ENCODE measurements around the gene IQUB.
"Not testable (repeated sequence)": the region's sequence is repeated elsewhere in the genome, so short reads cannot be mapped to it uniquely, and the experiment has no call there.

Gene IQUB

GRCh38 chr7:123534383-123535260 lies at the start of gene IQUB:
IQUB (minus strand) TSS chr7:123534595; CDS start chr7:123512340, 22,255 bp downstream.
- peak; percentile 90 to 93 for DNase-seq (ENCODE audit: low read depth in 2 of 2)

- no peak for DNase-seq (ENCODE audit: low read depth in 2 of 2)
These were observed 49.4 kb upstream of the IQUB start for GRCh38 chr7:123583821-123584220.

- DNase-seq (ENCODE audit: low read depth in 2 of 2), result no peak
These were observed 46.7 kb upstream of the IQUB start for GRCh38 chr7:123581162-123581459.

- no peak for DNase-seq (ENCODE audit: low read depth in 2 of 2)
These were observed 46.2 kb upstream of the IQUB start for GRCh38 chr7:123580406-123581161.

DNA sequence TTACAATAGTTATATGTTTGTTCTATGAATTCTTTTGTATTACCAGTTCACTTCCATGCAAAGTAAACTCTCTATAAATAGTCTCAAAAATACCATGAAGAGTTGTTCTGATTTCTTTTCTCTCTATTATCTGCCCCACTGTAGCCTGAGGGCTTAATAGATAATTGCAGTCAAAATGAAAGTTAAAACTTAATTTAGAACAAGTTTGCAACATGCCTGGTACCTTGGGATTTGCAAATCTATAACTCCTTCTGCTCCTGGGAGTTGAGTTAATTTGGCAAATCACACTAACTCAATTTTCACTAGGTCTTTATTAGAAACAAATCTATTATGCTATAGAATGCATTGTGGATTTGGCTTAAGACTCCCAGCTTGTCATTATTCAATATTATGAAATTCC lies 45.0 kb upstream of the IQUB start:
- no peak for DNase-seq (ENCODE audit: low read depth in 2 of 2)

- DNase-seq (ENCODE audit: low read depth in 2 of 2), result no peak
These were observed 39.6 kb upstream of the IQUB start for GRCh38 chr7:123573896-123574467.

DNA sequence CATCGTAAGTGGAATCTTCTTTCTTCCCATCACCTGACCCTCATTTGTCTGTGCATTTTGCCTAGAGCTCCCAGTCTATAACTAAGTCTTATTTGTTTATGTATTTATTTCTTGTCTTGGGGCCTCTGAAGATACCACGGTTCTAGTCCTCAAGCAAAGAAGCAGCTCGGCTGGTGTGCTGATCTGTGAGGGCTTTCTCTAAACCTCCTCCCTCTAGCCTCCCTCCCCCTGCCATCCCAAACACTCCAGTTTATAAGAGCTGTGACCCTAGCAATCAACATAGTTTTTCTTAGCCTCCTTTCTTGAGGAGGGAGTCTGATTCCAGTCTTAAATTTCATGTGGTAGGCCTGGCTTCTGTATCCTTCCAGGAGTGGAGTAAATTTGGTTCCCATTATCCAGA lies 38.9 kb upstream of the IQUB start:
- no peak for DNase-seq (ENCODE audit: low read depth in 2 of 2)

GRCh38 chr7:123571684-123572083 lies 37.3 kb upstream of the IQUB start:
- DNase-seq (ENCODE audit: low read depth in 2 of 2), result no peak

- DNase-seq (ENCODE audit: low read depth in 2 of 2), result no peak
These were observed 36.8 kb upstream of the IQUB start for GRCh38 chr7:123571187-123571586.

- DNase-seq (ENCODE audit: low read depth in 2 of 2), result no peak
These were observed 36.2 kb upstream of the IQUB start for GRCh38 chr7:123570390-123571182.

DNA sequence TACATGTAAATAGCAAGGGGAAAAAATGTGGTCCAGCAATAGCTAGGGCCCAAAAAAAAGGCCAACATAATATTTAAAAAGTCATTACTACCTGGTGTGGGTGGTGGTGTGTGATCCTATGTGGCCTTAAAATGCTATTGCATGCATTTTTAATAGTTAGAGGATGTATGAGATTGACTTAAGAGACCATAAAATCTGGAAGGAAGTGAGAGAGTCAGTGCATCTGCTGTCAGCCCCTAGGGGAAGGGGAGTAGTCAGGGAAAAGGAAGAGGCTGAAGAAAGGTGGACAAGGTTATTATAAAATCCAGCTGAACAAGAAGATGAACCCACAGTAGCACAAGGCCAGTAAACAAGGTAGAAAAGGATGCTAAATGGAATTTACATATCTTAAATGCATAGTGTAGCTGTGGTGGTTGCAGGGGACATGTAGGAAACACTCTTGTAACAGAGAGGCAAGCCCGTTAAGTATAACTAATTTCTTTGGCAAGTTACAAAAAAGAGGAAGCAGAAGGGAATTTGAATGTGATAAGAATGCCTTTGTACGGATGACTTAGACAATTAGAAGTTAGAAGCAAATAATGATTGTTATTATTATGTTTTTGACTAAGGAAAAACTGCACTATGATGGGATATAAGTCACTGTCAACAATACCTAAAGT lies 35.1 kb upstream of the IQUB start:
- no peak for DNase-seq (ENCODE audit: low read depth in 2 of 2)

DNA sequence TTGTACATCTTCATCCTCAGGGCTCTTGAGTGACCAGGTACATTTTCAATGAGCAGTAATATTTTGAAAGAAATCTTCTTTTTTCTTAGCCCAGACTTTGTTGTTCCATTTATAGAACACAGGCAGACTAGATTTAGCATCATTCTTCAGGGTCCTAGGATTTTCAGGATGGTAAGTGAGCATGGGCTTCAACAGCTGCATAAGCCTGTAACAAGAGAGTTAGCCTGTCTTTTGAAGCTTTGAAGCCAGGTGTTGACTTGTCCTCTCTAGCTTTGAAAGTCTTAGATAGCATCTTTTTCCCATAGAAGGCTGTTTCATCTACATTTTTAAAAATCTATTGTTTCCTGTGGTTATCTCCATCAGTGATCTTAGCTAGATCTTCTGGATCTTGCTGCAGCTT lies 27.7 kb upstream of the IQUB start:
- DNase-seq (ENCODE audit: low read depth in 2 of 2), result no peak

DNA sequence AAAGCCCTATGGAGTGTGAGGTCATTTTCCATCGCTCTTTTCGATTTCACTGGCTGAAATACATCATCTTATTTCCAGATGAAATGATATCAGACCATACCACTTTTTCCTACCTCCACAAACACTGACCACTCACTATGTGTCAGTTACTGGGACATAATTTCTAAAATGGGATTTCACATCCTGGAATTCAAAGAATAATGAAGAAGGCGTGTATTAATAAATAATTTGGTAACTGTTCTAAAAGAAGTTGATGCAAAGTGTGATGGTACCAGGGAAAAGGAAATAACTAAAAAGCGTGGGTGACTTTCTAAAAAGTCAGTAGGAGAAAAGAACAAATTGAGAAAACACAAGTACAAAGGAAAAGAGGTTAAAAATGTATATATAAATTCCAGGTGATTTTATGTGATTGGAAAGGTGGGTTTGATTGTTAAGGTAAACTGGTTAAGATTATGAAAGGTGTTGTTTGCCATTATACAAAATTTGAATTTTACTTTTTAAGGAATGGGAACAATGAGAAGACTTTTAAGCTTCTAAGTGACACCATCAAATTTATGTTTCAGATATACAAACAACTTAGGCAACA lies 24.0 kb upstream of the IQUB start:
- DNase-seq (ENCODE audit: low read depth in 2 of 2), result no peak

- DNase-seq (ENCODE audit: low read depth in 2 of 2), result peak; percentile 92 to 94
These were observed 23.2 kb upstream of the IQUB start, which contains the start of gene NDUFA5 for GRCh38 chr7:123557398-123558288. NDUFA5 (minus strand) TSS chr7:123557818; CDS start chr7:123557795, 23 bp downstream.

- no peak for DNase-seq (ENCODE audit: low read depth in 2 of 2)
These were observed 22.6 kb upstream of the IQUB start for GRCh38 chr7:123557016-123557397.

DNA sequence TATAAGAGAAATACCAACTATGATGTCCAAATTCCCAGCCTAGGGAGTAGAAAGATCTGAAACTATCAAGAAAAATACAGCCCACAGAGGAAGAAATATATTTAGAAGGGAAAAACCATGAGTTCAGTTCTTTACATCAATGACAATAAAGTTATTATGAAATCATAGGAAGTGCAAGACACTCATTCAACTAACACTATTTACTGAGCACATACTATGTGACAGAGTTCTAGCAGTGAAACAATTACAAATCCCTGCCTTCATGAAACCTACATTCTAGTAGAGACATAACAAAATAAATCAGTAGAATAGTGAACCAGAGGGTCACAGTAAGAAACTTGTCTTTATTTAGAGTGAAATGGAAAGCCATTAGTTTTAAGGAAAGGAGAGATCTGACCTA lies 21.1 kb upstream of the IQUB start:
- DNase-seq (ENCODE audit: low read depth in 2 of 2), result no peak

DNA sequence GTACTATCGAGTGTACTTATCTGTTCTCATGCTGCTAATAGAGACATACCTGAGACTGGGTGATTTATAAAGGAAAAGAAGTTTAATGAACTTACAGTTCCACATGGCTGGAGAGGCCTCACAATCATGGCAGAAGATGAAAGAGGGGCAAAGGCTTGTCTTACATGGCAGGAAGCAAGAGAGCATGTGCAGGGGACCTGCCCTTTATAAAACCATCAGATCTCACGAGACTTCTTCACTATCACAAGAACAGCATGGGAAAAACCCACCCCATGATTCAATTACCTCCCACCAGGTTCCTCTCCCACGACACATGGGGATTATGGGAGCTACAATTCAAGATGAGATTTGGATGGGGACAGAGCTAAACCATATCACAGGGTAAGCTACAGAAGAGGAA lies 18.8 kb upstream of the IQUB start:
- no peak for DNase-seq (ENCODE audit: low read depth in 2 of 2)

DNA sequence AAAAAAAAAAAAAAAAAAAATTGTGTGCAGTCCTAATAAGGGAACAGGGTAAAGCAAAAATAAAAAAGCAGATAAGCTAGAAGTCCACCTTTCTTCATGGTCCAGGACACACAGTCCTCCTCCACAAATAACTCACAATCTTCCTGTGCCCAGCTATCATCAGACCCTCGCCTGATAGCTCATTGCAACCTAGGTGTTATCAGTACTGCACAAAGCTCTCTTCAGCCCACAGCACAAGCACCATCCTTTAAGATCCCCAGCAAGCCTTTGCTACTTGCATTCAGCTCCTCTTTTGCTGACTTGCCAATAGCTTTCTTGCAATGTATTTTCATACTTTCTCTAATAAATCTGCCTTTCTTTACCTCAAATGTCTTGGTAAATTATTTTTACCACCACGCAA lies 18.2 kb upstream of the IQUB start:
- DNase-seq (ENCODE audit: low read depth in 2 of 2), result no peak

- not testable (repeated sequence) for DNase-seq (ENCODE audit: low read depth in 2 of 2)
These were observed 17.7 kb upstream of the IQUB start for GRCh38 chr7:123552134-123552533.

DNA sequence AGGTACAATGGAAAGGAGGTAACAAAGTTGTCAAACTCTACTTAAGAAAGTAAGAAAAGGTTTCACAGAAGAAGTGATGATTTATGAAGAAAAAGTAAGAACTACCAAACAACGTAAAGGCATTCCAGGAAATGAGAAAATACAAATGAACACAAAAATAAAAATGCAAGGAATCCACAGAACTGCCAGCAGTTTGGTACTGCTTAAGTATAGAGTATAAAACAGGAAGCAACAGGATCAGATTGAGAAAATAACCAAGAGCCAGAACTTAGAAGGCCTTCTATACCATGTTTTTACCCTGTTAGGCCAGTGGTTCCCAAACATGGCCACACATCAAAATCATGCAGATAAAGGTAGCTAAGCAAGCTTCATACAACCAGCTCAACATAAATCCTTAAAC lies 14.0 kb upstream of the IQUB start:
- DNase-seq (ENCODE audit: low read depth in 2 of 2), result no peak
